ENCODE results near the gene PCARE.
"Not testable (repeated sequence)": the region's sequence is repeated elsewhere in the genome, so short reads cannot be mapped to it uniquely, and the experiment has no call there.

PCARE gene

GRCh38 chr2:29097569-29097968 is 23.2 kb upstream of the PCARE start:
- no peak for DNase-seq (ENCODE audit: low read depth in 1 of 2, low spot score in 1 of 2)

DNA sequence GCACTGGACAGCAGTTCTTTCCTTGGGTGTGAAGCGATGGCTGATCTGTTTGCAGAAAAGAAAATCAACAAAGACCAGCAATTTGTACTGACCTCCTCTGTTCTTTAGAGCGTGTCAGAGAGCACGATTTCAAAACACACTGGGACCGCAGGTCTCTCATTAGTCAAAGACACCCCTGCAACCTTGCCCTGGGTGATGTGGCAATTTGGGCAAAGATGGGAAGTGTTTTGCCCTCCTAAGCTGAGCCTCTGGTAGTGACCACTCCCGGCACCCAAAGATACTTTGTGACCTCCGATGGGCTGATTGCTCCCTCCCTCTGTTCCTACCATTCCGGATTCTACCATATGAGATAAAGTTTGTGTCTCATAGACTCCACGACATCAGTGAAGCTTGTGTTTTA is 22.6 kb upstream of the PCARE start:
- no peak for DNase-seq (ENCODE audit: low read depth in 1 of 2, low spot score in 1 of 2)

GRCh38 chr2:29090311-29090710 is 16.0 kb upstream of the PCARE start:
- not testable (repeated sequence) for DNase-seq (ENCODE audit: low read depth in 1 of 2, low spot score in 1 of 2)

- DNase-seq (ENCODE audit: low read depth in 1 of 2, low spot score in 1 of 2), result no peak
Observed at GRCh38 chr2:29084554-29084953, 10.2 kb upstream of the PCARE start.

GRCh38 chr2:29082804-29083495 is 8.6 kb upstream of the PCARE start:
- no peak for DNase-seq (ENCODE audit: low read depth in 1 of 2, low spot score in 1 of 2)

DNA sequence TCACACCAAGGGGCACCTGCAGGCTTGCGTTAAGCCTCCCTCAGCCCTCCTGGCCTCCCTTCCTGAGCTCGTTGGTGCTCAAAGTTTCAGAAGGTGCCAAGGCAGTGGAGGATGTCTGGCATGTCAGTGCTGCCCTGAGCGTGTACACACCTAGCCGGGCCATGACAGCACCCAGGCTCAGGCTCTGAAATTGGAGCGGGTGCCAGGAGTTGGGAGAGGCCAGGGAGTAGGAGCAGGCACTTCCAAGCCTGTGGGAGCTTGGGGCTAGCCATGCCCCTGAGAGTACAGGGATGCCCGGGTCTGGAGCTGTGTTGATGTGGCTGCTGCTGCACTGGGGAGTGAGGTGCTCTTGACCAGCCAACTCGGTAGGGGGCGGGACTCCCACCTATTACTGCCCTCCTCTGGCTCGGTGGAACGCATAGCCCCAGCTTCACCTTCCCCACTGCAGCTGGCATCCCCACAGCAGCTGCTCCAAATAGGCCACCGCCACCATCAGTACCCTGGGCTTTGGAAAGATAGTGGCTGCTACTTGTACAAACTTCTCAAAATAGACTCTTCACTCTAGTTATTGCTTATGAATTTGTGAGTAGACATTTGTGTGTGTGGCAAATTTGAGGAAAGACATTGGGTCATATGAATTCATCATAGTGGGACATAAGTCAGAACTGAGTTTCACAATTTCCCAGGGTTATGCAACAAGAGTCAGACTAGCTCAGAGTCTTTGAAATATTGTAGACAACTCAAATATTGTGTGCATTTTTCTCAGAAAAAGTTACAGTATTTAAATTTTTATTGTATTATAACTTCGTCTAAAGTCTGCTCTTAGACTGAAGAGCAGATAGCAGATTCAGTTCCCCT is 6.8 kb upstream of the PCARE start:
- no peak for DNase-seq (ENCODE audit: low read depth in 1 of 2, low spot score in 1 of 2)

GRCh38 chr2:29079887-29080286 is 5.6 kb upstream of the PCARE start:
- DNase-seq (ENCODE audit: low read depth in 1 of 2, low spot score in 1 of 2), result no peak

GRCh38 chr2:29075894-29076705 is 1.8 kb upstream of the PCARE start:
- no peak for DNase-seq (ENCODE audit: low read depth in 1 of 2, low spot score in 1 of 2)

DNA sequence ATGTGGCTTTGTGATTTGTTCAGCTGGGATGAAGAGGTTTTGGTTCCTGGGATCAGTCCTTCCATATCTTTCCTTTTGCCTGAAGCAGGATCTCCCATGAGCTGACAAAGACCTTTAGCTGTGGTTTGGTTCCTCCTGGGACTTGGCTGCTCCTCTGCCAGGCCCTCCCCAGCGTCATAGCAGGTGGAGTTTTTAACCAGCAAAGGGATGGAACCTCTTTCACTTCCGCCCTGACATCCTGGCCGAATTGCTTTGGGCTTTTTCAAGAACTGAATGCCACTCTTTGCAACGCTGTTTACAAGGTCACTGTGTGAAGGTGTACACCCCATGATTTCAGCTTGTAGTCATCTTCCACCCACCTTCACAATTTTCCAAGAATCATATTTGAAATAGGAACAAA is 390 bp downstream of the PCARE start:
- DNase-seq (ENCODE audit: low read depth in 1 of 2, low spot score in 1 of 2), result no peak

DNA sequence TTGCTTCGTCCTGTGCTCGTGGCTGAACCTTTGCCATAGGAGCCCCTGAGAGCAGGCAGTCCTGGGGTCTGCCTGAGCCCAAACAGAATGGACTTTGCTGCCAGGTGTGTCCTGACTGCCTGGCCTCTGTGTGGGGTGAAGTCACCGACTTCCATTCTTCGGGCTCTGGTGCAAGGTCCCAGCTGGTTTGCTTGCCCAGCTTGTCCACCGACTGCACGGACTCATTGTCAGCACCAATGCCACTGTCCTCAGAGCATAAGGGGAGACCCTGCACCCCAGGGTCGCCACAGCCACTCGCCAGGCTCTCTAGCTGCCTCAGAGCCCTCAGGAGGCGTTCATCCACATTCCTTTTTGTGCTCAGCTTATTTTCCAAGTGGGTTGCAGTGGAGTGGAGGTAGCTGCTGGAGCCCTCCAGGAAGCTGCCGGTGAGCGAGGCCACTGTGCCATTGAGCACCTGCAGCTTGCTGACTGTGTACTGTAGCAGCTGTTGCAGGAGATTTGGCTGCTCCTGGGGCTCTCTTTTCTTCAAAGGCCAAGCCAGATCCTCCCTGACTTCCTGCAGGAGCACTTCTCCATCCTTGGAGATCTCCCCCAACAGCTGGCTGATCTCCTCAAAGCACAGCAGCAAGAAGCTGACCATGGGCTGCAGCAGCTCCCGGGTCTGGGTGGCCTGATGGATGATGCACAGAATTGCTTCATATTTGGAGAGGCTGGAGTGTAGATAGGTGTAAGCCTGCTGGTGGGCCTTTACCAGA is 1.2 kb downstream of the PCARE start:
- no peak for DNase-seq (ENCODE audit: low read depth in 1 of 2, low spot score in 1 of 2)

DNA sequence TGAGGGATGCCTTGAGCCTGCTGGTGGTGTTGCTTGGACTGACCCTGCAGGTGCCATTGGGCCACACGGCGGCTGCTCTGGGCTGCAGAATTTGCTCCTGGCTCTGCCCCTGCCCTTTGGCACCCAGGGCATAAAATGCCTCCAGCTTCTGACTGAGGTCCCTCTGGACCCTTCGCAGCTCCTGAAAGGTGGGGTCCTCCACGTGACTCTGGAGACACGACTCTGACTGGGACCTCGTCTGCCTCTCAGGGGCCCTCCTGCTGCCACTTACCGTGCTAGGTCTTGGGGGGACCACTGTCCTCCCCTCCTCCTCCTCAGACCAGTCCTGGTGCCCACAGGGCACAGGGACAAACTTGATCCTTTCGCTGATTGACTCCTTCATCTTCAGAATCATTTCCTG is 2.1 kb downstream of the PCARE start:
- no peak for DNase-seq (ENCODE audit: low read depth in 1 of 2, low spot score in 1 of 2)

GRCh38 chr2:29071032-29071975 is 3.0 kb downstream of the PCARE start:
- DNase-seq (ENCODE audit: low read depth in 1 of 2, low spot score in 1 of 2), result no peak

DNA sequence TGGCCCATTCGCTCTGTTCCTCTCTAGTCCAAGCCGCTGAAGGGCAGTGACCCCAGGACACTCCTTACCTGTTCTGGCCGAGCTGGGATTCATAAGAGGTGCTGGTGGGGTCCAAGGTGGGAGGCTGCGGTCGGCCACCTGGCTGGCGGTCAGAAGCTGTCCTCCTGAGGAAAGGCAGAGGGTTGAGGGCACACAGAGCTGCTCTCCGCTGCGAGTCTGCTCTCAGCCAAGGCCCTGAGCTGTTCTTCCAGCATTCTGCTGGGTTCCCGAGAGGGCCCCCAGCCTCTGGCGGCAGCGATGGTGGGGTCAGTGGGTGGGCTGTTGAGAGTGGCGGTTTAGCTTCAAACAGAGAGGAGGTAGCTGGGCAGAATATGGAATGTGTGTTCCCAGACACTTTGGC is 3.8 kb downstream of the PCARE start:
- DNase-seq (ENCODE audit: low read depth in 1 of 2, low spot score in 1 of 2), result no peak

DNA sequence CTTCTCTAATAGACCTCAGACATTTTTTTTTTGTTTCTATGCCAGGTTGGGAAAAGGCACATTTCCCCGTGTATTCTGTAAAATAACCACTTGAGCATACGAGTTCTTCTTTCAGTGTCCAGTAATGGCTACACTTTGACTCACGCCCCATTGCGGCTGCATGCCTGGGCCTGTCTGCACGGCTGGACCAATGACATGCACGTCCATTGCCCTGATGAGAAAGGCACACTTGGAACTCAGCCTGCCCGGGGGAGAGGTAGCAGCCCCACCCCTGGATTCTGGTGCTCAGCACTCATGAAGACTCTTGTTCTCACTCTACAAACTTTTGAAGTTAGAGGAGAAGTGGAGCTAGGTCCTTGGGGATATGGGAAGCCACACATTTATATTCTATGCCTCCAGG is 5.8 kb downstream of the PCARE start:
- no peak for DNase-seq (ENCODE audit: low read depth in 1 of 2, low spot score in 1 of 2)

DNA sequence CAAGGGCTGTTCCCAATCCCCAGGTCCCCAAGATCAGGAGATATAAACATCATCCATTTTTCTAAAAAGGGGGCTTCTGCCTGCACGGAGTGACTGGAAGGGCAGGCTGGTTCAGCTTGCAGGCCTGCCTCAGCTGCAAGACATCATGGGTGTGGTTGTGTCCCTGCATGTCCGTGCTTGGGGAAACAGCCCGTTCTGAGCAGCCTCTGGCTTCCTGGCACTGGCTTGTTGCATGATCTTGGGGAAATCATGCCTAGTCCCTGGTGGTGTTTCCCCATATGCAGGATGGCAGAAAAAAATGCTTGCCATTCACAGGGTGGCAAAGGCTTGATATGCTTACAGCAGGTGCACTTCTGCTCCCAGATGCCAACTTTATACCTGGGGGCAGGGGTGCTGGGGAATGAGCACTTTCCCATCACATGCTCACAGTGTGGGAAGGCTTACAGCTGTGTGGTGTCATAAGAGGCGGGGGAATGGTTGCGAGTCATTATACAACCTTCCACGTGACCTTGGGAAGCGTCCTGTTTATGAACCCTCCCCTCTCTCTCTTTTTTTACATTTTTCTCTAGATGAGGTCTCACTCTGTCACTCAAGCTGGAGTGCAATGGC is 7.2 kb downstream of the PCARE start:
- DNase-seq (ENCODE audit: low read depth in 1 of 2, low spot score in 1 of 2), result no peak

GRCh38 chr2:29066271-29066860 is 8.0 kb downstream of the PCARE start:
- DNase-seq (ENCODE audit: low read depth in 1 of 2, low spot score in 1 of 2), result no peak

DNA sequence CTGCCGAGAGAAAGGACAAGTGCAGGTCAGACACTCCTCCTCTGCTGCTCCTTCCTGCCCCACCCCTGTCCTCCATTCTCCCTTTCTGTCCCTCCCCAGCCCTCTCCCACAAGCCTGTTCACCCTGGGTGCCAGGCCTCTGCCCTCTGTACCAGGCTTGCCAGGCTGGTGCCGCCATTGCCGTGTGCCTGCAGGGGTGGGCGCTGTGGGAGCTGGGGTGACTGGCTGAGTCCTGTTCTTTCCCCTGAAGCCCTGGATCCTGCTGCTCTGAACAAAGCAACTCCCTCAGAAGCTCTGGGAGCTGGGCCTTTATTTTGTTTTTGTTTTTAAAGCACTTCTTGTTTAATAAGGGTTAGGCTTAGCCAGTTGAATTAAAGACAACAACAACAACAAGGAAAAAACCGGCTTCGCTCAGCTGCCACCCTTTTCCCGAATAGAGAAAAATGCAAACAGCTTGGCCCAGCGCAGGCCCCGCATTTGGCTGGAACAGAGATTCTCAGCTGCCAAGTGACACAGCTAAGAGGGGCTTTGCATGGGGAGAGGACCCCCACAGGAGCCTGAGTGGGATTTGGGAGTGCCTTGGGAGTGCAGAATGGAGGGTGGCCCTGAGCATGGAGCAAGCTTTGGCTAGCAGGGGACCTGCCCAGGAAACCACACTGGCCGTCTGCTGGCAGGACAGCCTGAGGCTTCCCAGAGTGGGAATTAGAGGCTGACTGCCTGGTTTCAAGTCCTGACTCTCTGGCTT is 9.1 kb downstream of the PCARE start:
- DNase-seq (ENCODE audit: low read depth in 1 of 2, low spot score in 1 of 2), result no peak

- no peak for DNase-seq (ENCODE audit: low read depth in 1 of 2, low spot score in 1 of 2)
Observed at GRCh38 chr2:29064746-29065067, 9.6 kb downstream of the PCARE start.

DNA sequence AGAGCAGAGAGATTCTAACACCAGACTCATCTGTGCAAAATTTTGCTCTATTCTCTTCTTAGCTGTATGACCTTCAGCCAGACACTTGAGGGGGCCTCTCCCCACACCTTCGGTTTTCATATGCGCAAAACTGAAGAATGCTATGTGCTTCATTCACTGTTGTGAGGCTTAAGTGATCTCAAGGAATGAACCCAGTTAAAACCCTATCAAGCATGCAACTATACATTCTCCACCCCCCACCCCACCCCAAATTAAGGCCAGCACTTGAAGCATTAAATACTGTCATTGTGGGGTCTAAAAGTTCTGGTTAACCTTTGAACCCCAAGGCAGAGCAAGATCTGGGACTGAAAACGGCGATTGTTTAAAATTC is 10.0 kb downstream of the PCARE start:
- DNase-seq (ENCODE audit: low read depth in 1 of 2, low spot score in 1 of 2), result no peak

All from activated T-helper 1 cell treated with anti-CD3 and anti-CD28 coated beads, Interleukin-2, amount 50 U/mL, for 16 hours (primary cell).